Endothelial cell of umbilical vein (primary cell): ENCODE data around the gene OR2G6.
"Not testable (repeated sequence)": the region's sequence is repeated elsewhere in the genome, so short reads cannot be mapped to it uniquely, and the experiment has no call there.

ENCODE experiments used
- EZH2 ChIP-seq: IDR thresholded peaks from 2 replicates; pipeline ENCODE4 v1.6.1; 2012; ENCODE audit warnings: borderline replicate concordance, low read depth, mild to moderate bottlenecking, moderate library complexity, low read length, inconsistent platforms; ENCODE audit not compliant: severe bottlenecking
- FOS ChIP-seq: IDR thresholded peaks from 2 replicates; pipeline ENCODE4 v1.6.1; 2011; ENCODE audit warnings: mild to moderate bottlenecking, low read length, moderate library complexity, borderline replicate concordance; ENCODE audit not compliant: insufficient read depth
- GATA2 ChIP-seq: IDR thresholded peaks from 2 replicates; pipeline ENCODE4 v1.7.0; 2011; ENCODE audit warnings: low read depth, mild to moderate bottlenecking, moderate library complexity, mixed read lengths, low read length; ENCODE audit not compliant: insufficient read length, insufficient read depth
- MYC ChIP-seq: IDR thresholded peaks from one replicate; pipeline ENCODE4 v1.6.1; 2011; ENCODE audit warnings: mild to moderate bottlenecking, low read depth, low read length
- POLR2A ChIP-seq: IDR thresholded peaks from 2 replicates; pipeline ENCODE4 v1.6.1; 2012; ENCODE audit warnings: low read depth, mild to moderate bottlenecking, control low read depth, low read length
- POLR2AphosphoS5 ChIP-seq: IDR thresholded peaks from 2 replicates; pipeline ENCODE4 v1.6.1; 2012; ENCODE audit warnings: low read depth, mild to moderate bottlenecking, control low read depth, low read length, moderate library complexity; ENCODE audit not compliant: insufficient read depth
- TF ChIP-seq, protein P1 (sequence below), 2 donors: IDR thresholded peaks; 1 replicate in 1 of 2; 2 replicates in 1 of 2; pipeline ENCODE4 v1.5.1; 2011; ENCODE audit warnings: low read length in 2 of 2, mild to moderate bottlenecking in 2 of 2, moderate library complexity in 2 of 2, control low read depth in 1 of 2, inconsistent platforms in 1 of 2, low read depth in 1 of 2; ENCODE audit not compliant: insufficient read depth in 1 of 2; ENCODE audit errors: extremely low read depth in 1 of 2
- TF ChIP-seq, protein P2 (sequence below): IDR thresholded peaks from 2 replicates; pipeline ENCODE4 v1.6.1; 2011; ENCODE audit not compliant: insufficient read depth, insufficient read length

GRCh38 chr1:248481686-248482579 is 25.9 kb upstream of the OR2G6 start:
- TF ChIP-seq EZH2, POLR2A, FOS, GATA2, POLR2AphosphoS5, MYC: not testable (repeated sequence)
- TF ChIP-seq, protein P1, sequence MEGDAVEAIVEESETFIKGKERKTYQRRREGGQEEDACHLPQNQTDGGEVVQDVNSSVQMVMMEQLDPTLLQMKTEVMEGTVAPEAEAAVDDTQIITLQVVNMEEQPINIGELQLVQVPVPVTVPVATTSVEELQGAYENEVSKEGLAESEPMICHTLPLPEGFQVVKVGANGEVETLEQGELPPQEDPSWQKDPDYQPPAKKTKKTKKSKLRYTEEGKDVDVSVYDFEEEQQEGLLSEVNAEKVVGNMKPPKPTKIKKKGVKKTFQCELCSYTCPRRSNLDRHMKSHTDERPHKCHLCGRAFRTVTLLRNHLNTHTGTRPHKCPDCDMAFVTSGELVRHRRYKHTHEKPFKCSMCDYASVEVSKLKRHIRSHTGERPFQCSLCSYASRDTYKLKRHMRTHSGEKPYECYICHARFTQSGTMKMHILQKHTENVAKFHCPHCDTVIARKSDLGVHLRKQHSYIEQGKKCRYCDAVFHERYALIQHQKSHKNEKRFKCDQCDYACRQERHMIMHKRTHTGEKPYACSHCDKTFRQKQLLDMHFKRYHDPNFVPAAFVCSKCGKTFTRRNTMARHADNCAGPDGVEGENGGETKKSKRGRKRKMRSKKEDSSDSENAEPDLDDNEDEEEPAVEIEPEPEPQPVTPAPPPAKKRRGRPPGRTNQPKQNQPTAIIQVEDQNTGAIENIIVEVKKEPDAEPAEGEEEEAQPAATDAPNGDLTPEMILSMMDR (IDR thresholded peaks at IDR 0.05; ENCODE audit: extremely low read depth in 1 of 2, insufficient read depth in 1 of 2, low read depth in 1 of 2, low read length in 2 of 2), result not testable (repeated sequence)
- TF ChIP-seq, protein P2, sequence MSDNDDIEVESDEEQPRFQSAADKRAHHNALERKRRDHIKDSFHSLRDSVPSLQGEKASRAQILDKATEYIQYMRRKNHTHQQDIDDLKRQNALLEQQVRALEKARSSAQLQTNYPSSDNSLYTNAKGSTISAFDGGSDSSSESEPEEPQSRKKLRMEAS, result not testable (repeated sequence)
